ENCODE results near the gene SUSD1. TPM values are rescaled to one million over a fixed set of nuclear protein-coding genes. Genes with fewer than 3 reads are reported as not detected.

Gene SUSD1
- total and polyA plus RNA-seq, 2 donors (not counting 1 experiment from before 2014, with no cell fraction given), result 5.7 to 7.5 TPM

GRCh38 chr9:112173489-112174221, 1.4 kb downstream of the SUSD1 start:
- intact Hi-C loops (cut with micrococcal nuclease), result loop anchor here (1.0 to 2.0 kb wide), 2 partner anchors 10 to 45 kb away; no protein-coding TSS in a partner anchor
- H3K9ac ChIP-seq (ENCODE audit: low read length), result peak overlapping the region; percentile 74
- H4K20me1 ChIP-seq (ENCODE audit: control insufficient read depth, insufficient read depth, low read length, poor library complexity, severe bottlenecking), result no peaks in the 10 kb centered on the region
- H3K4me3 Mint-ChIP-seq, result peak overlapping the region; percentile 92
- 95% methylated on average over 16 of the region's 18 CpGs for WGBS (ENCODE audit: insufficient coverage)
- H3K4me3 ChIP-seq (ENCODE audit: control extremely low read depth in 1 of 5, extremely low read depth in 1 of 5, insufficient read depth in 1 of 5, low read depth in 2 of 5, low read length in 4 of 5), result peak overlapping the region in 4 of 5 experiments; percentile 22 to 80 (median 60)
- no peaks in the 10 kb centered on the region for H3K36me3 ChIP-seq (replicated peaks in 1 of 2; ENCODE audit: control extremely low read depth in 1 of 2, control insufficient read depth in 1 of 2, extremely low read depth in 1 of 2, insufficient read depth in 2 of 2, low read length in 1 of 2)
- no peak overlapping the region for H3K27ac Mint-ChIP-seq
- no peaks in the 10 kb centered on the region for H3K9me3 ChIP-seq (ENCODE audit: control extremely low read depth in 1 of 3, control insufficient read depth in 2 of 3, insufficient read depth in 1 of 3, low read length in 2 of 3)
- H3K4me1 Mint-ChIP-seq, result peaks cover 57% of the 10 kb centered on the region
- no peak for TF ChIP-seq CTCF (IDR thresholded peaks at IDR 0.05)
- no peak for TF ChIP-seq EZH2 (IDR thresholded peaks at IDR 0.05; ENCODE audit: borderline replicate concordance, insufficient read depth, low read depth, low read length, poor library complexity, severe bottlenecking)
- peak overlapping the region; percentile 88 for H2AFZ ChIP-seq (ENCODE audit: insufficient read depth, low read depth, low read length, poor library complexity, severe bottlenecking)
- H3K4me1 ChIP-seq (ENCODE audit: control insufficient read depth in 2 of 2, insufficient read depth in 2 of 2, low read length in 2 of 2), result peaks cover 21 to 27% of the 10 kb centered on the region in 2 donors
- no peaks in the 10 kb centered on the region for H3K9me3 Mint-ChIP-seq (ENCODE audit: insufficient read depth)
- ChIA-PET CTCF (interaction anchor here (1.6 to 1.7 kb wide), 2 partner anchors 10 to 46 kb away, joined by 3 to 4 read pairs; no protein-coding TSS in a partner anchor), POLR2A (interaction anchor here (0.6 to 1.0 kb wide), 2 partner anchors 9 to 38 kb away, joined by 3 to 9 read pairs; no protein-coding TSS in a partner anchor)
- H3K27ac ChIP-seq (ENCODE audit: low read length in 2 of 2), result no peak overlapping the region
- H3K79me2 ChIP-seq (ENCODE audit: control insufficient read depth, insufficient read depth, low read length), result peaks cover 32% of the 10 kb centered on the region
- no peak for ATAC-seq (ENCODE audit: low read depth)
- H3K4me2 ChIP-seq (replicated peaks; ENCODE audit: low read depth, low read length, poor library complexity, severe bottlenecking), result peak overlapping the region; percentile 92
- H3K27me3 ChIP-seq (replicated peaks in 1 of 4; ENCODE audit: control extremely low read depth in 1 of 4, control insufficient read depth in 3 of 4, insufficient read depth in 4 of 4, low read length in 3 of 4), result no peaks in the 10 kb centered on the region
- H3K27me3 Mint-ChIP-seq, result no peaks in the 10 kb centered on the region
- no peak for DNase-seq

GRCh38 chr9:112170968-112171367, 4.1 kb downstream of the SUSD1 start:
- POLR2A ChIA-PET, result no interaction called here
- Histone ChIP-seq H3K9me3 (ENCODE audit: control extremely low read depth in 1 of 3, control insufficient read depth in 2 of 3, insufficient read depth in 1 of 3, low read length in 2 of 3) (no peaks in the 10 kb centered on the region), H3K36me3 (replicated peaks in 1 of 2; ENCODE audit: control extremely low read depth in 1 of 2, control insufficient read depth in 1 of 2, extremely low read depth in 1 of 2, insufficient read depth in 2 of 2, low read length in 1 of 2) (no peaks in the 10 kb centered on the region), H3K79me2 (ENCODE audit: control insufficient read depth, insufficient read depth, low read length) (peaks cover 32% of the 10 kb centered on the region), H2AFZ (ENCODE audit: insufficient read depth, low read depth, low read length, poor library complexity, severe bottlenecking) (no peak overlapping the region), H3K4me2 (replicated peaks; ENCODE audit: low read depth, low read length, poor library complexity, severe bottlenecking) (no peak overlapping the region), H3K27me3 (replicated peaks in 1 of 4; ENCODE audit: control extremely low read depth in 1 of 4, control insufficient read depth in 3 of 4, insufficient read depth in 4 of 4, low read length in 3 of 4) (no peaks in the 10 kb centered on the region), H4K20me1 (ENCODE audit: control insufficient read depth, insufficient read depth, low read length, poor library complexity, severe bottlenecking) (no peaks in the 10 kb centered on the region), H3K27ac (ENCODE audit: low read length in 2 of 2) (no peak overlapping the region), H3K4me3 (ENCODE audit: control extremely low read depth in 1 of 5, extremely low read depth in 1 of 5, insufficient read depth in 1 of 5, low read depth in 2 of 5, low read length in 4 of 5) (no peak overlapping the region), H3K4me1 (ENCODE audit: control insufficient read depth in 2 of 2, insufficient read depth in 2 of 2, low read length in 2 of 2) (peaks cover 24 to 26% of the 10 kb centered on the region in 2 donors), H3K9ac (ENCODE audit: low read length) (no peak overlapping the region)
- TF ChIP-seq CTCF (IDR thresholded peaks at IDR 0.05) (no peak), EZH2 (IDR thresholded peaks at IDR 0.05; ENCODE audit: borderline replicate concordance, insufficient read depth, low read depth, low read length, poor library complexity, severe bottlenecking) (no peak)
- CTCF ChIA-PET, result interaction anchor here (0.6 to 1.3 kb wide), 3 partner anchors 45 to 119 kb away, joined by 3 to 4 read pairs (median 3); no protein-coding TSS in a partner anchor
- ATAC-seq (ENCODE audit: low read depth) (no peak), DNase-seq (no peak)
- Mint-ChIP-seq H3K27ac (no peak overlapping the region), H3K27me3 (no peaks in the 10 kb centered on the region), H3K9me3 (ENCODE audit: insufficient read depth) (no peaks in the 10 kb centered on the region), H3K4me1 (peaks cover 57% of the 10 kb centered on the region), H3K4me3 (no peak overlapping the region)
- intact Hi-C loops (cut with micrococcal nuclease), result no loop called here
- 100% methylated on average over 4 of the region's 5 CpGs for WGBS (ENCODE audit: insufficient coverage)

Measured in B cell (primary cell).